OCI-LY7 (cell line): ENCODE data around the gene LIN7A.

Source experiments
- EZH2phosphoT487 ChIP-seq: fragments of 200-600 bp; sonication (generic); IDR thresholded peaks from 2 replicates; pipeline ENCODE4 v1.6.1; 2018; ENCODE audit warnings: low read depth, borderline replicate concordance, mild to moderate bottlenecking, mixed run types, antibody characterized with exemption, low read length, moderate library complexity, mixed read lengths
- TF ChIP-seq, protein P1 (sequence below): fragments of 200-600 bp; sonication (generic); conservative IDR thresholded peaks from 2 replicates; pipeline ENCODE4 v1.5.1; 2014; ENCODE audit warnings: mild to moderate bottlenecking, antibody characterized with exemption, low read length, moderate library complexity, mixed read lengths

DNA sequence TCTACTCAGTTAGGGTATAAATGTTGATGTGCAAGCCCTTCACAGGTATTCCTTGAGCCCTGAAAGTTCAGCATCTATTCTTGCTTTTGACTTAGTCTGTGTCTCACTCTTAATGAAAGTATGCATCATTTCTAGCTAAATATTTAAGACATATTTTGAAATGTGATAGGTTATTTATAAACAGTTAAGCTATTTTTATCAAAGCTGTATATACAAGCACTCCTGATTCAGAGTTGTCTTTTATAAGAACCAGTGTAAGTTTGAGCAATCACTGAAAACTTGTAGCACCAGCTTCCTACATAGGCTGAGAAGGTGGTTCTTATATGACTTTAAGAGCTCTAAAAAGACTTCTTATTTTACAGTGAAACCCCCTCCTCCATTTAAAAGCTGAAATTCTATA, 122.4 kb downstream of the LIN7A start:
- TF ChIP-seq, protein P1, sequence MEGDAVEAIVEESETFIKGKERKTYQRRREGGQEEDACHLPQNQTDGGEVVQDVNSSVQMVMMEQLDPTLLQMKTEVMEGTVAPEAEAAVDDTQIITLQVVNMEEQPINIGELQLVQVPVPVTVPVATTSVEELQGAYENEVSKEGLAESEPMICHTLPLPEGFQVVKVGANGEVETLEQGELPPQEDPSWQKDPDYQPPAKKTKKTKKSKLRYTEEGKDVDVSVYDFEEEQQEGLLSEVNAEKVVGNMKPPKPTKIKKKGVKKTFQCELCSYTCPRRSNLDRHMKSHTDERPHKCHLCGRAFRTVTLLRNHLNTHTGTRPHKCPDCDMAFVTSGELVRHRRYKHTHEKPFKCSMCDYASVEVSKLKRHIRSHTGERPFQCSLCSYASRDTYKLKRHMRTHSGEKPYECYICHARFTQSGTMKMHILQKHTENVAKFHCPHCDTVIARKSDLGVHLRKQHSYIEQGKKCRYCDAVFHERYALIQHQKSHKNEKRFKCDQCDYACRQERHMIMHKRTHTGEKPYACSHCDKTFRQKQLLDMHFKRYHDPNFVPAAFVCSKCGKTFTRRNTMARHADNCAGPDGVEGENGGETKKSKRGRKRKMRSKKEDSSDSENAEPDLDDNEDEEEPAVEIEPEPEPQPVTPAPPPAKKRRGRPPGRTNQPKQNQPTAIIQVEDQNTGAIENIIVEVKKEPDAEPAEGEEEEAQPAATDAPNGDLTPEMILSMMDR: no peak
- TF ChIP-seq EZH2phosphoT487: no peak
